Central memory CD4-positive, alpha-beta T cell (primary cell): Measurements from ENCODE around the gene PNPLA7.
"Not testable (repeated sequence)": the region's sequence is repeated elsewhere in the genome, so short reads cannot be mapped to it uniquely, and the experiment has no call there.

Source experiments
- DNase-seq: peaks from one replicate; pipeline ENCODE4 v3.0.0; 2022

PNPLA7 gene

DNA sequence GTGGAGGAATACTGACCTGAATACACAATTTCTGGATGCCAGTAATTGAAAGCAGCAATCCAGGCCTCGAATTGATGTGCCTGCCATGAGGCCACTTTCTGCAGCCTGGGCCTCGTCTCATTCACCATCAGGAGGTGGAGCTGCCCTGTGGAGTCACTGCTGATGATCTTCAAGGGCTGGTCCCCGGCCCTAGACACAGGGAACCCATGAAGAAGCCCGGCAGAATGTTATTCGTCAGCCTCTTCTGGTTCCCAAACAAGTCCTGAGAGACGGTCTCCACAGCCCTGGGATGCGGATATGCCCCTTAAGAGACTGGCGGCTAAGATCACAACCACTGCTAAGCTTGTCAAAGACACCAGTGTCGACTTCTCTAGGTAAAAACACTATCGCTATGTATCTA lies 24.0 kb upstream of the PNPLA7 start:
- no peak for DNase-seq

GRCh38 chr9:137570566-137570965 lies 20.4 kb upstream of the PNPLA7 start:
- no peak for DNase-seq

DNA sequence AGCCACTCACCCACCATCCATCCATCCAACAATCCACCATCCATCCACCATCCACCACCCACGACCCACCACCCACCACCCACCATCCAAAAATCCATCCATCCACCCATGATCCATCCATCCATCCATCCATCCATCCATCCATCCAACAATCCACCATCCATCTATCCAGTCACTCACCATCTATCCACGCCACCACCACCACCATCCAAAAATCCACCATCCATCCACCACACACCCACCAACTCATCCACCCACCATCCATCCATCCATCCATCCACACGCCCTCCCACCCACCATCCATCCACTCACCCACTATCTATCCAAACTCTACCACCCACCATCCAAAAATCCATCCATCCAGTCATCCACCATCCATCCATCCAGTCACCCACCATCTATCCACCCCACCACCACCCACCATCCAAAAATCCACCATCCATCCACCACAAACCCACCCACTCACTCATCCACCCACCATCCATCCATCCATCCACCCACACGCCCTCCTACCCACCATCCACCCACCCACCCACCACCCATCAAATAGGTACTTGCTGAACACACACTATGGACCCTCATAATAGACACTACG lies 19.5 kb upstream of the PNPLA7 start:
- no peak for DNase-seq

- DNase-seq, result not testable (repeated sequence)
Observed at GRCh38 chr9:137568445-137568844, 18.2 kb upstream of the PNPLA7 start.

DNA sequence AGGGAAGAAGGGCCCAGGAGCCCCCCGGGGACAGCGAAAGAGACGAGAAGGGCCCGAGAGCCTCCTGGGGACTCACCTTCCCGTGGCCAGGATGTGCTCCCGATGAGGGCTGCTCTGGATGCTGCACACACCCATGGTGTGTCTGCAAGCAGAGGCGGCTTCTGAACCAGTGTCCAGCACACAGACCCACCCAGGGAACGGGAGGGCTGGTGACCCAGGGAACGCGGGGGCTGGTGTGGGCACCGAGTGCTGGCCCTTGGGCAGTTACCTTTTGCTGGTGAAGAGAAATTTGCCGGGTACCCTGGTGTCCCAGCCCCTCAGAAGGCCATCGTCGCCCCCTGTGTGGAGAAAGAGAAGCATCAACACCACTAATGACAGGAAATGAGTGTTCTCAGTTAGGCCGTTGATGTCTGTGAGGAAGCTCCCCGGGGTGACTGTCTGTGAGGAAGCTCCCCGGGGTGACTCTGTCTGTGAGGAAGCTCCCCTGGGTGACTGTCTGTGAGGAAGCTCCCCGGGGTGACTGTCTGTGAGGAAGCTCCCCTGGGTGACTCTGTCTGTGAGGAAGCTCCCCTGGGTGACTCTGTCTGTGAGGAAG lies 14.7 kb upstream of the PNPLA7 start:
- no peak for DNase-seq

DNA sequence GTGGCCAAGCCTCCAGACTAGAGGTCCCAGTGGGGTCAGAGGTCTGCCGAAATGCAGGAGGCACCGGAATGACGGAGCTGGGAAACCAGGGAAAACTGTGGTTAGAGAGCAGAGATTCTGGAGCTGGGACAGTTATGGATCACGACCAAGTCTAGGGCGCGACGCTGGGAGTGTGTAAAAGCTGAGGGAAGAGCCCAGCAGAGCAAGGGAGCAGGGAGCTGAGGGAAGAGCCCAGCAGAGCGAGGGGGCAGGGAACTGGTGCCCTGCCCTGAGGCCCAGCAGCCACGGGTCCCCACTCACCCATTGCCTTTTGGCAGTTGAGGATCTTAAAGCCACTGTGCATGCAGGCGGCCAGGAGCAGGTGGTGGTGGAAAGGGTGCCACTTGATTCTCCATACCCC lies 13.9 kb upstream of the PNPLA7 start:
- no peak for DNase-seq

- DNase-seq, result no peak
Observed at GRCh38 chr9:137558127-137558526, 7.9 kb upstream of the PNPLA7 start.

DNA sequence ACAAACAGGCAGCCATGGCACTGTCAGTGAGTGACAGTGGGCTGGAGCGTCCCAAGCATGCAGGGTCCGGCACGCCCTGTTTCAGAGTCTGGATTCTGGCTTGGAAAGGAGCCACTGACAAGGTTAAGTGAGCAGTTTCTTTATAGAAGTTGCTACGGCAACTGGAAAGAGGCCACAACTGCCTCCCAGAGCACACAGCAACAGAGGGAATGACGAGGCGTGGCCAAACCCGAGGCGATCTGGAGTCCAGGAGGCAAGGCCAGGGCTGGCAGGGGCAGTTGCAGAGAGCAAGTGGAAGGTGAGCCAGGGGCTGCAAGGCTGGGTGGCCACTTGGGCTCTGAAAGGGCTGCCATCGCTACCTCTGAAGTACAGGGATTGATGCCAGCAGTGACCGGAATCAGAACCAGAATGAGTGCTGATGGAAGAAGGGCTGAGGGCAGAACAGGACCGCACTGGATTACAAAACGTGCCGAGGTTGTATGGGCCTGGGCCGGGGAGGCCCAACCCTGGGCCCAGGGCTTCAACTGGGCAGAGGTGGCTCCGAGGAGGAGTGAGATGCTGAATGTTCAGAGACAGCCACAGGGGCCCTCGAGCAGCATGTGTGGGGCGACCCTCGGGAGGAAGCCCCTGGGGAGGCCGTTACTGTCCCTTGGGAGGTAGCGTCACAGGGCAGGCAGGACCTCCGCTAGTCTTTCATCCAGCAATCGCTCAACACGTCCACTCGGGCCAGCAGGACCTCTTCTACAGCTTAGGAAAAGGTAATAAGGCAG lies 6.1 kb upstream of the PNPLA7 start:
- no peak for DNase-seq

DNA sequence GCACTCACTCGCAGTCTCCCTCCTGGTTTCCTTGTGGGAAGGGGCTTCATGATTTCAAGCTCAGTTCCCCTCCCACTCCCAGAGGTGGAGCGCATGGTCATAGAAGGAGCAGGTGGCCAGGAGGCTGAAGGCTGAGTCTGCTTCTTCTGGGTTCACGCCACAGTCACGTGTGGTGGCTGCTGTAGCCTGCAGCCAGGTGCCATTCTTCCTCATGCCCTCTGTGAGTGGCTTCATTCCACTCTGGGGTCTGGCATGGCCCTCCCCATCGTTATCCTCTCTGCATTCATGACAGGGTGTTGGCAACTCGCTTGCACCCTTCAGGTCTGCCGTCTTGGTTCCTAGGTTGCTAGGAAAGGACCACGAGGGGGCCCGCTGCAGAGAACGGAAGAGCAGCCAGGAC lies 5.0 kb upstream of the PNPLA7 start:
- no peak for DNase-seq

GRCh38 chr9:137554349-137554748 lies 4.1 kb upstream of the PNPLA7 start:
- DNase-seq, result no peak

DNA sequence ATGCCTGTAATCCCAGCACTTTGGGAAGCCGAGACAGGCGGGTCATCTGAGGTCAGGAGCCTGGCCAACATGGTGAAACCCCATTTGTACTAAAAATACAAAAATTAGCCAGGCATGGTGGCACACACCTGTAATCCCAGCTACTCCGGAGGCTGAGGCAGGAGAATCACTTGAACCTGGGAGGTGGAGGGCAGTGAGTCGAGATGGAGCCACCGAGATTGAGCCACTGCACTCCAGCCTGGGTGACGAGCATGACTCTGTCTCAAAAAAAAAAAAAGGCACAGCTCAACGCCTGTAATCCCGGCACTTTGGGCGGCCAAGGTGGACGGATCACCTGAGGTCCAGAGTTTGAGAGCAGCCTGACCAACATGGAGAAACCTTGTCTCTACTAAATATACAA lies 3.5 kb upstream of the PNPLA7 start:
- not testable (repeated sequence) for DNase-seq

DNA sequence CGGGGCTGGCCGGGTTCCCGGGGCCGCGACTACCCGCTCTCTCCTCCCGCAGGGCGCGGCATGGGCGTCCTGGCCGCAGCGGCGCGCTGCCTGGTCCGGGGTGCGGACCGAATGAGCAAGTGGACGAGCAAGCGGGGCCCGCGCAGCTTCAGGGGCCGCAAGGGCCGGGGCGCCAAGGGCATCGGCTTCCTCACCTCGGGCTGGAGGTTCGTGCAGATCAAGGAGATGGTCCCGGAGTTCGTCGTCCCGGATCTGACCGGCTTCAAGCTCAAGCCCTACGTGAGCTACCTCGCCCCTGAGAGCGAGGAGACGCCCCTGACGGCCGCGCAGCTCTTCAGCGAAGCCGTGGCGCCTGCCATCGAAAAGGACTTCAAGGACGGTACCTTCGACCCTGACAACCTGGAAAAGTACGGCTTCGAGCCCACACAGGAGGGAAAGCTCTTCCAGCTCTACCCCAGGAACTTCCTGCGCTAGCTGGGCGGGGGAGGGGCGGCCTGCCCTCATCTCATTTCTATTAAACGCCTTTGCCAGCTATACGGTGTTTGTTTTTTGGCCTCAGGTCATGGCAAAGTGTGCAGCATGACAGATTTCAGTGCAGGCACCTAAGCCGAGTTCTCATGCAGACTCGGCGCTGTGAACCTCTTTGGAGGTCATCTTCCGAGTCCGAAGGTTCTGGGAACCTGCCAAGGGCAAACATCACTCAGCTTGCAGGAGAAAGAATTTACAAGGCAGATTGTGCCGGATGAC lies 2.0 kb upstream of the PNPLA7 start:
- DNase-seq, result peak; percentile 24

GRCh38 chr9:137551264-137552021 lies 1.2 kb upstream of the PNPLA7 start, which contains the start of gene MRPL41:
Gene MRPL41 (plus strand): TSS chr9:137551879. CDS start chr9:137552082, 203 bp downstream.
- peak; percentile 88 for DNase-seq

GRCh38 chr9:137550958-137551263 lies 709 bp upstream of the PNPLA7 start:
- DNase-seq, result not testable (repeated sequence)

GRCh38 chr9:137547687-137548543 lies 2.3 kb downstream of the PNPLA7 start:
- DNase-seq, result no peak

GRCh38 chr9:137545123-137545522 lies 5.1 kb downstream of the PNPLA7 start:
- DNase-seq, result no peak

DNA sequence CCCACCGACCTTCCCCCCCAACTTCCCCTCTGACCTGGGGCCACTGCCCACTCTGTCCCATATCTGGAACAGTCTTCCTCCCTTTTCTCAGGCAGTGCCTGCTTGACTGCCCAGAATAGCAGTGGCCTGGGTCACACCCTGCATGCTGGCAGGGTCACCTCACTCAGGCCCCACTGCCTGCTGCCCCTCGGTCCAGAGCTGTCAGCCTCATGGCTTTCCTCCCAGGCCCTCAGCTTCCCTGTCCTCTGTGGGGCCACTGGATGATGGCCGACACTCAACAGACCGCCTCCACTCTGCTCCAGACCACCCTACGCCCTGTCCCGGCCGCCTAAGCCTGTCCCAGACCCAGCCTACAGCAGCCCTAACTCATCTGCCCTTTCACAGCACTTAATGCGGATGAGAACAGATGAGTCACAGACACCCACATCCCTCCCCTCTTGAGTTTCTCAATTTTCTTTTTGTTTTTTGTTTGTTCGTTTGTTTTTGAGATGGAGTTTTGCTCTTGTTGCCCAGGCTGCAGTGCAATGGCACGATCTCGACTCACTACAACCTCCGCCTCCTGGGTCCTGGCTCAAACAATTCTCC lies 5.9 kb downstream of the PNPLA7 start:
- no peak for DNase-seq

GRCh38 chr9:137543237-137543963 lies 6.8 kb downstream of the PNPLA7 start:
- DNase-seq, result no peak

- DNase-seq, result no peak
Observed at GRCh38 chr9:137542486-137542885, 7.7 kb downstream of the PNPLA7 start.

DNA sequence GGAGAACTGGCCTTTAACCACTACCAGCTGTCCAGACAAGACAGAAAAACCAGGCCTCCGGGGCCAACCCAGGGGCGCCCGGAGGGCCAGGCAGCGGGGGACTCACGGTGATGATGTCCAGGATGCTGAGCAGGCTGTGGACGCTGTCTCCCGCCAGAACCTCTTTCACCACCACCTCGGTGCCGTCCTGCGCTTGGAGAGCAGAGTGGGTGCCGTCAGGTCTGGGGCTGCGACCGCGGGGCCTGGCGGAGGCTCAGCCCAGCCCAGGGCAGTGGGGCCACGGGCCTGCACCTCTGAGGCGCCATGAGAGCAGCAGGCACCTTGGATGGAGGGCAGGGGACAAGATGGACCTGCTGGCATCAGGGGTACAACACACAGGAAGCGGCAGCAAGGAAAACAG lies 9.7 kb downstream of the PNPLA7 start:
- no peak for DNase-seq

DNA sequence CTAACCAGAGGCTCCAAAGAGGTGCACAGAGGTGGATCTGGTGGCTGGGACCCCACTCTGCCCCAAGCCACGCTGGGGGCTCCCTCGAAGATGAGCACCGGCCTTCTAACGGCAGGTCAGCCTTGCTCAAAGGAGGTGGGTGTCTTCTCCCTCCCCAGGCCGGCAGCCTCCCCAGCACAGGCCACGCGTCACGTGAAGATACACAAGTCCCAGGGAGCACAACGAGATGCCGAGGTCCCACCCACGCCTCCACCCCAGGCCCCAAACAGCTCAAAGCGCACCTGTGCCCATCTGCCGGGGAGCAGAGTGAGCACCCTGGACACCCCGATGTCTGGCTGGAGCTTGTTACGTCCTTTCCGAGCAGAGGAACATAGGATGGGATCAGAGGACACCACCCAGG lies 12.1 kb downstream of the PNPLA7 start:
- DNase-seq, result no peak
